DOHH2 (cell line): ENCODE measurements around the gene P3H3.

Experiments used
- CTCF ChIP-seq: fragments of 200-600 bp; sonication (generic); IDR thresholded peaks from one replicate; pipeline ENCODE4 v1.5.1; 2014; ENCODE audit warnings: antibody characterized with exemption, mild to moderate bottlenecking, low read depth, low read length; ENCODE audit not compliant: poor library complexity, severe bottlenecking
- EZH2phosphoT487 ChIP-seq: fragments of 200-600 bp; sonication (generic); IDR thresholded peaks from 2 replicates; pipeline ENCODE4 v1.6.1; 2017; ENCODE audit warnings: borderline replicate concordance, mild to moderate bottlenecking, antibody characterized with exemption, low read length, moderate library complexity, mixed read lengths

DNA sequence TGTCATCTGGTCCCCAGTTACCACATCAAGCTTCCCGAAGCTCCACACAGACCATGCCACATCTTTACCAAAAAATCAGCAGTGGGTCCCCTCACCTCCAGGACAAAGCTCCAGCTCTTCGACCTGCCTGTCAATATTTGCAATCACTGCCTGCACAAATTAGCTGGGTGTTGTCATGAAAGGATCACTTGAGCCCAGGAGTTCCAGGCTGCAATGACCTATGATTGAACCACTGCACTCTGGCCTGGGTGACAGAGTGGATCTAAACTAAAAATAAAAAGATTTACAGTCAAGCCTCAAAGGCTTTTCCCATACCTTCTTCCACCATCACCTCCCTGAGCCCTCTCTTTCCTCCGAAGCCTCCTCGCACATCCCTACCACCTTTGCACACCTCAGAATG lies 31.6 kb upstream of the P3H3 start:
- TF ChIP-seq EZH2phosphoT487: no peak
- TF ChIP-seq CTCF: no peak
